LNCaP clone FGC (cell line): Measurements from ENCODE around the gene MYEOV.

ENCODE experiments used
- DNase-seq: peaks from one replicate; pipeline ENCODE4 v3.0.0-alpha.2; 2011; ENCODE audit warnings: low read depth
- H3K4me3 ChIP-seq: 2 replicates; pipeline ENCODE4 v1.5.1; 2011; ENCODE audit warnings: mild to moderate bottlenecking, low read depth, low read length, control low read depth
- CTCF ChIP-seq: IDR thresholded peaks from 2 replicates; pipeline ENCODE4 v1.5.1; 2012; ENCODE audit warnings: mild to moderate bottlenecking; ENCODE audit not compliant: control insufficient read depth, insufficient read depth; ENCODE audit errors: extremely low read depth

MYEOV gene

GRCh38 chr11:69259096-69259495 is 34.9 kb upstream of the MYEOV start:
- DNase-seq = no peak
- H3K4me3 ChIP-seq = no peak overlapping the region
- no peak for TF ChIP-seq CTCF

- H3K4me3 ChIP-seq = no peak overlapping the region
- no peak for DNase-seq
- no peak for TF ChIP-seq CTCF
Observed at GRCh38 chr11:69260622-69261021, 33.3 kb upstream of the MYEOV start.

- no peak overlapping the region for H3K4me3 ChIP-seq
- no peak for DNase-seq
- no peak for TF ChIP-seq CTCF
Observed at GRCh38 chr11:69261116-69261515, 32.8 kb upstream of the MYEOV start.

- TF ChIP-seq CTCF = no peak
- no peak for DNase-seq
- H3K4me3 ChIP-seq = no peak overlapping the region
Observed at GRCh38 chr11:69262918-69263735, 30.8 kb upstream of the MYEOV start.

- no peak for TF ChIP-seq CTCF
- H3K4me3 ChIP-seq = no peak overlapping the region
- no peak for DNase-seq
Observed at GRCh38 chr11:69263736-69264052, 30.3 kb upstream of the MYEOV start.

GRCh38 chr11:69264486-69264885 is 29.5 kb upstream of the MYEOV start:
- no peak for DNase-seq
- no peak for TF ChIP-seq CTCF
- H3K4me3 ChIP-seq = no peak overlapping the region

- no peak for TF ChIP-seq CTCF
- H3K4me3 ChIP-seq = no peak overlapping the region
- no peak for DNase-seq
Observed at GRCh38 chr11:69265210-69265609, 28.7 kb upstream of the MYEOV start.
